Panc1 (cell line): ENCODE measurements around the gene SLC13A1. TPM values are rescaled to one million over a fixed set of nuclear protein-coding genes. Genes with fewer than 3 reads are reported as not detected.

ENCODE experiments used
- ATAC-seq: fragments of 200-7000 bp; cut with Tn5 transposase; 2 replicates; pipeline ENCODE4 v1.9.1; 2020; ENCODE audit warnings: mild to moderate bottlenecking, moderate library complexity
- BruUV-seq: library from RNA; stranded (reverse); fragments of 400-500 nt; replicated peaks from 2 replicates; lab custom pipeline; 2021; lab: Mats Ljungman, UMichigan
- CTCF ChIA-PET: fragments of 300-600 bp; sonication (Branson Sonifier 250); formaldehyde crosslinking; loops from one replicate; lab custom pipeline; 2022; ENCODE audit warnings: antibody characterized with exemption; lab: Charles Lee
- POLR2A ChIA-PET: fragments of 300-600 bp; sonication (Branson Sonifier 250); formaldehyde crosslinking; loops from one replicate; lab custom pipeline; 2022; ENCODE audit warnings: antibody characterized with exemption; lab: Charles Lee
- DNase-seq: peaks from one replicate; pipeline ENCODE4 v3.0.0-alpha.2; 2010; ENCODE audit warnings: low read depth, low spot score
- H3K27ac ChIP-seq: 2 replicates; pipeline ENCODE4 v1.5.1; 2011; ENCODE audit warnings: mild to moderate bottlenecking, low read length, inconsistent platforms
- H3K27me3 ChIP-seq: fragments of 200-500 bp; sonication (Bioruptor generic); 2 replicates; pipeline ENCODE4 v1.6.0; 2014; ENCODE audit warnings: low read length, inconsistent platforms; ENCODE audit not compliant: control insufficient read depth, insufficient read depth
- H3K36me3 ChIP-seq: fragments of 200-500 bp; sonication (Bioruptor generic); 2 replicates; pipeline ENCODE4 v1.5.1; 2014; ENCODE audit warnings: inconsistent platforms, mild to moderate bottlenecking, low read length, moderate library complexity; ENCODE audit not compliant: control insufficient read depth, insufficient read depth
- H3K4me1 ChIP-seq: 2 replicates; pipeline ENCODE4 v1.5.1; 2011; ENCODE audit warnings: inconsistent platforms, mild to moderate bottlenecking, low read length, moderate library complexity; ENCODE audit not compliant: control insufficient read depth, insufficient read depth
- H3K4me3 ChIP-seq, 2 experiments: 2 replicates each; pipeline ENCODE4 v1.5.1; 2011 to 2012; ENCODE audit warnings: low read depth in 2 of 2, low read length in 2 of 2, mild to moderate bottlenecking in 2 of 2, inconsistent platforms in 1 of 2, moderate library complexity in 1 of 2
- H3K9me3 ChIP-seq: fragments of 200-500 bp; sonication (Bioruptor generic); 2 replicates; pipeline ENCODE4 v1.5.1; 2014; ENCODE audit warnings: low read depth, mild to moderate bottlenecking, inconsistent platforms, low read length, moderate library complexity; ENCODE audit not compliant: control insufficient read depth, insufficient read depth
- POLR2AphosphoS5 ChIP-seq: IDR thresholded peaks from 2 replicates; pipeline ENCODE4 v1.6.1; 2012; ENCODE audit warnings: mild to moderate bottlenecking, low read depth, low read length, moderate library complexity
- SIN3A ChIP-seq: IDR thresholded peaks from 2 replicates; pipeline ENCODE4 v1.6.1; 2012; ENCODE audit warnings: low read depth, mild to moderate bottlenecking, low read length, moderate library complexity, borderline replicate concordance; ENCODE audit not compliant: insufficient read depth
- TCF7L2 ChIP-seq: IDR thresholded peaks from 2 replicates; pipeline ENCODE4 v1.6.1; 2011; ENCODE audit warnings: mild to moderate bottlenecking, low read depth, low read length, inconsistent platforms
- in situ Hi-C: cut with HindIII; loops from 2 replicates; pipeline ENCODE4 v1.10.0; 2016; ENCODE audit warnings: low sequenced_read_pairs, low pct_unique_long_range_greater_than_20kb
- intact Hi-C: fragments of 100-400 bp; cut with micrococcal nuclease; formaldehyde crosslinking; loops from one replicate; pipeline ENCODE4 v1.10.0; 2022; ENCODE audit not compliant: unreplicated experiment
- total RNA-seq: library from RNA; stranded (reverse); gene quantifications from one replicate; pipeline ENCODE4 v1.2.1, GENCODE V29; 2021; ENCODE audit not compliant: unreplicated experiment
- TF ChIP-seq, protein P1 (sequence below), 2 experiments: IDR thresholded peaks; 2 replicates each; pipeline ENCODE4 v1.6.1; 2011 to 2012; ENCODE audit warnings: low read depth in 2 of 2, control low read depth in 1 of 2, low read length in 1 of 2, mild to moderate bottlenecking in 1 of 2, moderate library complexity in 1 of 2; ENCODE audit not compliant: insufficient read depth in 1 of 2
- TF ChIP-seq, protein P2 (sequence below): fragments of 450-650 bp; IDR thresholded peaks from 2 replicates; pipeline ENCODE4 v1.5.1; 2017; ENCODE audit warnings: mild to moderate bottlenecking

Gene SLC13A1
- total RNA-seq, 1 experiment from 2014 or later, result not detected

DNA sequence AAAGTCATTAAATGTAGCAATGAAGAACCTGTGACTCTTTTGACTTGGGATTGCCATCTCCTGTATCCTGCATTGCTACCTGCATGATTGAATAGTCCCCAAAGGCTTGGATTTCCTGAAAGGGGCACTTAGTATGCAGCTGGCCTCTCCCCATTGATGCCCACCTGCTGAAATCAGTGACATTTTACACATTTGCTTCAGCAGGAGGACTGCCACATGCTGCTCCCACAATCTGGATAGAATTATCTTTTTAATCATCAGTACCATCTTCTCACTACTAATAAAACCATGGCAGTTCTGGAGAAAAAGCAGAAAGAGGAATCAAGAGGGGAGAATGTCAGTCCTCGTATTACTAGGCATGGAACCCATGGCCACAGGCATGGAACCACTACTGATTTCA is 67.8 kb downstream of the SLC13A1 start:
- ATAC-seq (no peak), DNase-seq (no peak)
- TF ChIP-seq, protein P1, sequence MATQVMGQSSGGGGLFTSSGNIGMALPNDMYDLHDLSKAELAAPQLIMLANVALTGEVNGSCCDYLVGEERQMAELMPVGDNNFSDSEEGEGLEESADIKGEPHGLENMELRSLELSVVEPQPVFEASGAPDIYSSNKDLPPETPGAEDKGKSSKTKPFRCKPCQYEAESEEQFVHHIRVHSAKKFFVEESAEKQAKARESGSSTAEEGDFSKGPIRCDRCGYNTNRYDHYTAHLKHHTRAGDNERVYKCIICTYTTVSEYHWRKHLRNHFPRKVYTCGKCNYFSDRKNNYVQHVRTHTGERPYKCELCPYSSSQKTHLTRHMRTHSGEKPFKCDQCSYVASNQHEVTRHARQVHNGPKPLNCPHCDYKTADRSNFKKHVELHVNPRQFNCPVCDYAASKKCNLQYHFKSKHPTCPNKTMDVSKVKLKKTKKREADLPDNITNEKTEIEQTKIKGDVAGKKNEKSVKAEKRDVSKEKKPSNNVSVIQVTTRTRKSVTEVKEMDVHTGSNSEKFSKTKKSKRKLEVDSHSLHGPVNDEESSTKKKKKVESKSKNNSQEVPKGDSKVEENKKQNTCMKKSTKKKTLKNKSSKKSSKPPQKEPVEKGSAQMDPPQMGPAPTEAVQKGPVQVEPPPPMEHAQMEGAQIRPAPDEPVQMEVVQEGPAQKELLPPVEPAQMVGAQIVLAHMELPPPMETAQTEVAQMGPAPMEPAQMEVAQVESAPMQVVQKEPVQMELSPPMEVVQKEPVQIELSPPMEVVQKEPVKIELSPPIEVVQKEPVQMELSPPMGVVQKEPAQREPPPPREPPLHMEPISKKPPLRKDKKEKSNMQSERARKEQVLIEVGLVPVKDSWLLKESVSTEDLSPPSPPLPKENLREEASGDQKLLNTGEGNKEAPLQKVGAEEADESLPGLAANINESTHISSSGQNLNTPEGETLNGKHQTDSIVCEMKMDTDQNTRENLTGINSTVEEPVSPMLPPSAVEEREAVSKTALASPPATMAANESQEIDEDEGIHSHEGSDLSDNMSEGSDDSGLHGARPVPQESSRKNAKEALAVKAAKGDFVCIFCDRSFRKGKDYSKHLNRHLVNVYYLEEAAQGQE (IDR thresholded peaks at IDR 0.05; ENCODE audit: insufficient read depth in 1 of 2, low read depth in 2 of 2, low read length in 1 of 2), result no peak
- TF ChIP-seq POLR2AphosphoS5 (no peak), TCF7L2 (no peak), SIN3A (no peak)
- TF ChIP-seq, protein P2, sequence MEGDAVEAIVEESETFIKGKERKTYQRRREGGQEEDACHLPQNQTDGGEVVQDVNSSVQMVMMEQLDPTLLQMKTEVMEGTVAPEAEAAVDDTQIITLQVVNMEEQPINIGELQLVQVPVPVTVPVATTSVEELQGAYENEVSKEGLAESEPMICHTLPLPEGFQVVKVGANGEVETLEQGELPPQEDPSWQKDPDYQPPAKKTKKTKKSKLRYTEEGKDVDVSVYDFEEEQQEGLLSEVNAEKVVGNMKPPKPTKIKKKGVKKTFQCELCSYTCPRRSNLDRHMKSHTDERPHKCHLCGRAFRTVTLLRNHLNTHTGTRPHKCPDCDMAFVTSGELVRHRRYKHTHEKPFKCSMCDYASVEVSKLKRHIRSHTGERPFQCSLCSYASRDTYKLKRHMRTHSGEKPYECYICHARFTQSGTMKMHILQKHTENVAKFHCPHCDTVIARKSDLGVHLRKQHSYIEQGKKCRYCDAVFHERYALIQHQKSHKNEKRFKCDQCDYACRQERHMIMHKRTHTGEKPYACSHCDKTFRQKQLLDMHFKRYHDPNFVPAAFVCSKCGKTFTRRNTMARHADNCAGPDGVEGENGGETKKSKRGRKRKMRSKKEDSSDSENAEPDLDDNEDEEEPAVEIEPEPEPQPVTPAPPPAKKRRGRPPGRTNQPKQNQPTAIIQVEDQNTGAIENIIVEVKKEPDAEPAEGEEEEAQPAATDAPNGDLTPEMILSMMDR, result no peak
- H3K27ac ChIP-seq, result no peak overlapping the region
- no peaks in the 10 kb centered on the region for H3K36me3 ChIP-seq
- POLR2A ChIA-PET, result no interaction called here
- BruUV-seq, result no TSS peak
- CTCF ChIA-PET, result no interaction called here
- no peak overlapping the region for H3K4me3 ChIP-seq
- no peaks in the 10 kb centered on the region for H3K4me1 ChIP-seq
- no peaks in the 10 kb centered on the region for H3K9me3 ChIP-seq
- intact Hi-C loops, result no loop called here
- H3K27me3 ChIP-seq, result no peaks in the 10 kb centered on the region
- in situ Hi-C loops, result no loop called here

DNA sequence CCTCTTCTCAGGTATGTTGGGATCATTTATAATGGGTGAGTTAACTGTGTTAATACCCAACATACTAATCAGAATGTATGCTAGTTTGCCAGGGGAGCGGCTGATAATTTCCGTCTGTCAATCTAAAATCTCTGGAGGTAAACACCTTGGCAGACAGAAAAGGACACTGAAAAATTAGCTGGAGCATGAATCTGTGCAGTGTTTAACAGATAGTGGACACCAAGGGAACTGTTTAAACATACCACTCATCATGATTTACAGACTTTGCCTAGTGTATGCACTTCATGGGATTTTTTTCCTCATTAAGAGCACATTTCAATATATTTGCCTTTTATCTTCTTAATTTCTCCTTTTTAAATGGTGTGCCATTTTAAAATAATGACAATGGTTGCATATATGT is 68.2 kb downstream of the SLC13A1 start:
- CTCF ChIA-PET, result no interaction called here
- no peaks in the 10 kb centered on the region for H3K4me1 ChIP-seq
- H3K4me3 ChIP-seq, result no peak overlapping the region
- DNase-seq (no peak), ATAC-seq (no peak)
- no peaks in the 10 kb centered on the region for H3K36me3 ChIP-seq
- no TSS peak for BruUV-seq
- no peaks in the 10 kb centered on the region for H3K9me3 ChIP-seq
- H3K27ac ChIP-seq, result no peak overlapping the region
- POLR2A ChIA-PET, result no interaction called here
- intact Hi-C loops (no loop called here), in situ Hi-C loops (no loop called here)
- no peak for TF ChIP-seq SIN3A
- no peaks in the 10 kb centered on the region for H3K27me3 ChIP-seq

DNA sequence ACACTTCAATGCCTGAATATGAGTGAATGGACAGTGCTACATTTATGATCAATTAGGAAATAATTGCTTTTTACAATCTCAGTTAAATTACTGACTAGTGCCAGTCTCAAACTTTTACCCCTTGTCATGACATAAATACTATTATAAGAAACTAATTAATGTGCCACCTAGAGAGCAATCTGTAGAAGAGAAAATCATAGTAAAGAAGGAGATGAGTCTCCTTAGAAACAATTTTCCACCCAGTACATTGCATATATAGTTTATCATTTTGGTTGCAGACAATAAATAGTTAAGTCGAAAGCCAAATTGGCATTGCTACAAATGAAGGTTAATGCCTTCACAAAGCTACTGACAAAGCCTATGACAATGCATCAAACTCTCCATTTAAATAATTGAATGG is 68.6 kb downstream of the SLC13A1 start:
- CTCF ChIA-PET, result no interaction called here
- BruUV-seq, result no TSS peak
- Histone ChIP-seq H3K36me3 (no peaks in the 10 kb centered on the region), H3K4me1 (no peaks in the 10 kb centered on the region), H3K9me3 (no peaks in the 10 kb centered on the region), H3K27ac (no peak overlapping the region), H3K27me3 (no peaks in the 10 kb centered on the region), H3K4me3 (no peak overlapping the region)
- ATAC-seq (no peak), DNase-seq (no peak)
- TF ChIP-seq, protein P1 (IDR thresholded peaks at IDR 0.05; ENCODE audit: insufficient read depth in 1 of 2, low read depth in 2 of 2, low read length in 1 of 2), result no peak
- TF ChIP-seq SIN3A (no peak), TCF7L2 (no peak), POLR2AphosphoS5 (no peak)
- TF ChIP-seq, protein P2, result no peak
- POLR2A ChIA-PET, result no interaction called here
- intact Hi-C loops (no loop called here), in situ Hi-C loops (no loop called here)
